ENCODE measurements around the gene EGFLAM. TPM values are rescaled to one million over a fixed set of nuclear protein-coding genes. Genes with fewer than 3 reads are reported as not detected.

Gene EGFLAM
- total RNA-seq, 1 donor, result 11.2 TPM

DNA sequence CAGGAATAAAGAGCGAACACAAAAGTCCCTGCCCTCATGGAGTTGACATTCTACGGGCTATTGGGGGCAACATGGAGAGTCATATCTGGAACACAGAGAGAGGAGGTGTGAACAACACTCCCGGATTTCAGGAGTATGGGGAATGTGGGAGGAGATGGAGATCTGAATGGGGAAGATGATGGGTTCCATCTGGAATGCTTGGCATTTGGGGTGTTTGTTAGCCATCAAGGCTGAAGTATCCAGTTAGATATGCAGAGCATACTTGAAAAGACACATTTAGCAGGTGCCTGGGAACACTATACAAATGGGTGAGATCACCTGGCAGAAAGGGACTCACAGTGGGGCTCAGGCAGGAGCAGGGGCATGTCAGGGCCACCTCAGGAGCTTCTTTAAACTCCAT lies 61.1 kb downstream of the EGFLAM start:
- Histone ChIP-seq H3K4me1 (ENCODE audit: insufficient read depth, low read length) (peaks cover 3% of the 10 kb centered on the region), H2AFZ (ENCODE audit: low read length) (no peak overlapping the region), H3K9me3 (ENCODE audit: low read depth, low read length) (no peaks in the 10 kb centered on the region), H3K79me2 (ENCODE audit: insufficient read depth, low read length) (no peaks in the 10 kb centered on the region), H3K36me3 (ENCODE audit: insufficient read depth, low read length) (no peaks in the 10 kb centered on the region), H3K27ac (ENCODE audit: low read depth, low read length) (no peak overlapping the region), H3K4me3 (ENCODE audit: insufficient read depth, low read length) (no peak overlapping the region), H4K20me1 (ENCODE audit: insufficient read depth, low read length) (no peaks in the 10 kb centered on the region), H3K27me3 (ENCODE audit: insufficient read depth, low read length) (peaks cover 19% of the 10 kb centered on the region), H3K4me2 (ENCODE audit: insufficient read depth, low read length) (no peak overlapping the region)
- no peak for DNase-seq (ENCODE audit: insufficient read length, low spot score, missing footprints)
- TF ChIP-seq, protein P1, sequence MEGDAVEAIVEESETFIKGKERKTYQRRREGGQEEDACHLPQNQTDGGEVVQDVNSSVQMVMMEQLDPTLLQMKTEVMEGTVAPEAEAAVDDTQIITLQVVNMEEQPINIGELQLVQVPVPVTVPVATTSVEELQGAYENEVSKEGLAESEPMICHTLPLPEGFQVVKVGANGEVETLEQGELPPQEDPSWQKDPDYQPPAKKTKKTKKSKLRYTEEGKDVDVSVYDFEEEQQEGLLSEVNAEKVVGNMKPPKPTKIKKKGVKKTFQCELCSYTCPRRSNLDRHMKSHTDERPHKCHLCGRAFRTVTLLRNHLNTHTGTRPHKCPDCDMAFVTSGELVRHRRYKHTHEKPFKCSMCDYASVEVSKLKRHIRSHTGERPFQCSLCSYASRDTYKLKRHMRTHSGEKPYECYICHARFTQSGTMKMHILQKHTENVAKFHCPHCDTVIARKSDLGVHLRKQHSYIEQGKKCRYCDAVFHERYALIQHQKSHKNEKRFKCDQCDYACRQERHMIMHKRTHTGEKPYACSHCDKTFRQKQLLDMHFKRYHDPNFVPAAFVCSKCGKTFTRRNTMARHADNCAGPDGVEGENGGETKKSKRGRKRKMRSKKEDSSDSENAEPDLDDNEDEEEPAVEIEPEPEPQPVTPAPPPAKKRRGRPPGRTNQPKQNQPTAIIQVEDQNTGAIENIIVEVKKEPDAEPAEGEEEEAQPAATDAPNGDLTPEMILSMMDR (IDR thresholded peaks at IDR 0.05; ENCODE audit: extremely low read depth, low read depth, low read length), result no peak

DNA sequence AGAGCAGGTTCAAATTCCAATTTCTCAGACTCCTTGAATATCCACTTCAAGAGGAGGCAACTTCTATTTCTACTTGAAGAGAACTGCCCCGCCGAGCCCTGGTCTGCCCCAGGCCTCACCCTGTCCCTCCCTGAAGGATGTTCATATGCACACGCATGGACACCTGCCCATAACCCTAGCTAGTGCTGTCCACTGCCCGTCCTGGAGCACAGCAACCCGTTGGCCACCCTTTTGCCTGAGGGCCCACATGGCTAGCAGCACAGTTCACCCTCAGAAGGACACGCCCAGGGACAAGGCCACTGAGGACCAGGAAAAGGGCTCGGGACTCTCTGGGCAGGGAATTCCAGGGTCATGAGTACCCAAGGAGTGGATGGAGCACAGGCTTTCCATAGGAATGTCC lies 63.6 kb downstream of the EGFLAM start:
- no peak overlapping the region for H3K4me2 ChIP-seq (ENCODE audit: insufficient read depth, low read length)
- H3K36me3 ChIP-seq (ENCODE audit: insufficient read depth, low read length), result no peaks in the 10 kb centered on the region
- H3K27ac ChIP-seq (ENCODE audit: low read depth, low read length), result no peak overlapping the region
- TF ChIP-seq, protein P1 (IDR thresholded peaks at IDR 0.05; ENCODE audit: extremely low read depth, low read depth, low read length), result no peak
- peaks cover 3% of the 10 kb centered on the region for H3K4me1 ChIP-seq (ENCODE audit: insufficient read depth, low read length)
- H3K4me3 ChIP-seq (ENCODE audit: insufficient read depth, low read length), result no peak overlapping the region
- peaks cover 19% of the 10 kb centered on the region for H3K27me3 ChIP-seq (ENCODE audit: insufficient read depth, low read length)
- H4K20me1 ChIP-seq (ENCODE audit: insufficient read depth, low read length), result no peaks in the 10 kb centered on the region
- no peak for DNase-seq (ENCODE audit: insufficient read length, low spot score, missing footprints)
- H2AFZ ChIP-seq (ENCODE audit: low read length), result no peak overlapping the region
- no peaks in the 10 kb centered on the region for H3K79me2 ChIP-seq (ENCODE audit: insufficient read depth, low read length)
- no peaks in the 10 kb centered on the region for H3K9me3 ChIP-seq (ENCODE audit: low read depth, low read length)

- Histone ChIP-seq H3K36me3 (ENCODE audit: insufficient read depth, low read length) (no peaks in the 10 kb centered on the region), H3K4me1 (ENCODE audit: insufficient read depth, low read length) (peaks cover 3% of the 10 kb centered on the region), H3K4me2 (ENCODE audit: insufficient read depth, low read length) (peak overlapping the region; percentile 10), H3K27me3 (ENCODE audit: insufficient read depth, low read length) (peaks cover 15% of the 10 kb centered on the region), H3K79me2 (ENCODE audit: insufficient read depth, low read length) (no peaks in the 10 kb centered on the region), H3K27ac (ENCODE audit: low read depth, low read length) (no peak overlapping the region), H3K4me3 (ENCODE audit: insufficient read depth, low read length) (no peak overlapping the region), H2AFZ (ENCODE audit: low read length) (no peak overlapping the region), H4K20me1 (ENCODE audit: insufficient read depth, low read length) (no peaks in the 10 kb centered on the region), H3K9me3 (ENCODE audit: low read depth, low read length) (no peaks in the 10 kb centered on the region)
- TF ChIP-seq, protein P1 (IDR thresholded peaks at IDR 0.05; ENCODE audit: extremely low read depth, low read depth, low read length), result no peak
- DNase-seq (ENCODE audit: insufficient read length, low spot score, missing footprints), result peak; percentile 72
Observed at GRCh38 chr5:38323645-38324295, 65.4 kb downstream of the EGFLAM start.

DNA sequence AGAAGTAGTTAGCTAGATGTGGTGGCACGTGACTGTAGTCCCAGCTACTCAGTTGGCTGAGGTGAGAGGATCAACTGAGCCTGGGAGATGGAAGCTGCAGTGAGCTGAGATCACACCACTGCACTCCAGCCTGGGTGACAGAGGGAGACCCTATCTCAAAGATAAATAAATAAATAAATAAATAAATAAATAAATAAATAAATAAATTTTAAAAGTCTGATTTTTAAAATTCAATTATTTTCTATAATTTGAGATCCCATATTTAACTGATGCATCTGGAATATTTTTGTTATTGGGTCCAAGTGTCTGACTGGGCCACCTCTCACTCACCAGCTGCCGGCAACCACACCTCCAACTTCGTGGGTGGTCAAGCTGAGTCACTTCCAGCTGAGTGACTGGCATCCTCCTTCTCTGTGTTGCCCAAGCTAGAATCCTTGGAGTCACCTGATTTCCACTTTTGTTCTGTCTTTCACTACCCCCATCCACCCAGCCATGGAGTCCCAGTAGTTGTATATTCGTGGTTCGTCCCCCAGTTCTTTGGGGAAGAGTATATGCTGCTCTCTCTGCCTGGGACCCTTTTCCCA lies 70.9 kb downstream of the EGFLAM start:
- Histone ChIP-seq H3K9me3 (ENCODE audit: low read depth, low read length) (no peaks in the 10 kb centered on the region), H3K79me2 (ENCODE audit: insufficient read depth, low read length) (no peaks in the 10 kb centered on the region), H3K4me3 (ENCODE audit: insufficient read depth, low read length) (no peak overlapping the region), H3K36me3 (ENCODE audit: insufficient read depth, low read length) (no peaks in the 10 kb centered on the region), H4K20me1 (ENCODE audit: insufficient read depth, low read length) (no peaks in the 10 kb centered on the region), H3K27me3 (ENCODE audit: insufficient read depth, low read length) (no peaks in the 10 kb centered on the region), H3K4me1 (ENCODE audit: insufficient read depth, low read length) (peaks cover 5% of the 10 kb centered on the region), H2AFZ (ENCODE audit: low read length) (no peak overlapping the region), H3K27ac (ENCODE audit: low read depth, low read length) (no peak overlapping the region), H3K4me2 (ENCODE audit: insufficient read depth, low read length) (peak overlapping the region; percentile 21)
- TF ChIP-seq, protein P1 (IDR thresholded peaks at IDR 0.05; ENCODE audit: extremely low read depth, low read depth, low read length), result no peak
- DNase-seq (ENCODE audit: insufficient read length, low spot score, missing footprints), result peak; percentile 79
